KMS-11 (cell line): Measurements from ENCODE around the gene RAD18.

Source experiments
- H2AFZ ChIP-seq: fragments of 200-600 bp; sonication (generic); 2 replicates; pipeline ENCODE4 v1.6.1; 2016; ENCODE audit warnings: antibody characterized with exemption, mixed run types, low read depth
- H3K27ac ChIP-seq: fragments of 200-600 bp; sonication (generic); 2 replicates; pipeline ENCODE4 v1.6.1; 2016; ENCODE audit warnings: mild to moderate bottlenecking, mixed run types
- H3K27me3 ChIP-seq: fragments of 200-600 bp; sonication (generic); 2 replicates; pipeline ENCODE4 v1.6.1; 2017; ENCODE audit warnings: mild to moderate bottlenecking, low read depth, mixed run types, moderate library complexity; ENCODE audit not compliant: insufficient read depth
- H3K36me3 ChIP-seq: fragments of 200-600 bp; sonication (generic); 2 replicates; pipeline ENCODE4 v1.6.1; 2017; ENCODE audit warnings: mild to moderate bottlenecking, mixed run types; ENCODE audit not compliant: insufficient read depth
- H3K4me1 ChIP-seq: fragments of 200-600 bp; sonication (generic); 2 replicates; pipeline ENCODE4 v1.6.1; 2016; ENCODE audit warnings: mild to moderate bottlenecking, low read depth, mixed run types; ENCODE audit not compliant: poor library complexity, severe bottlenecking
- H3K4me2 ChIP-seq: fragments of 200-600 bp; sonication (generic); 2 replicates; pipeline ENCODE4 v1.7.0; 2016; ENCODE audit warnings: mild to moderate bottlenecking, mixed run types
- H3K4me3 ChIP-seq: fragments of 200-600 bp; sonication (generic); IDR thresholded peaks from 2 replicates; pipeline ENCODE4 v1.6.1; 2017; ENCODE audit warnings: low read depth, low read length, mixed read lengths; ENCODE audit not compliant: insufficient read depth
- H3K79me2 ChIP-seq: fragments of 200-600 bp; sonication (generic); 2 replicates; pipeline ENCODE4 v1.6.1; 2016; ENCODE audit warnings: low read depth, mixed run types; ENCODE audit not compliant: insufficient read depth
- H3K9ac ChIP-seq: fragments of 200-600 bp; sonication (generic); 2 replicates; pipeline ENCODE4 v1.6.1; 2016; ENCODE audit warnings: mild to moderate bottlenecking, mixed run types
- H4K20me1 ChIP-seq: fragments of 200-600 bp; sonication (generic); 2 replicates; pipeline ENCODE4 v1.6.1; 2016; ENCODE audit warnings: mild to moderate bottlenecking, mixed run types; ENCODE audit not compliant: insufficient read depth
- TF ChIP-seq, protein P1 (sequence below): fragments of 200-600 bp; sonication (generic); conservative IDR thresholded peaks from 2 replicates; pipeline ENCODE4 v1.6.1; 2017; ENCODE audit warnings: low read depth, mild to moderate bottlenecking, antibody characterized with exemption, low read length, moderate library complexity, mixed read lengths

Gene RAD18

DNA sequence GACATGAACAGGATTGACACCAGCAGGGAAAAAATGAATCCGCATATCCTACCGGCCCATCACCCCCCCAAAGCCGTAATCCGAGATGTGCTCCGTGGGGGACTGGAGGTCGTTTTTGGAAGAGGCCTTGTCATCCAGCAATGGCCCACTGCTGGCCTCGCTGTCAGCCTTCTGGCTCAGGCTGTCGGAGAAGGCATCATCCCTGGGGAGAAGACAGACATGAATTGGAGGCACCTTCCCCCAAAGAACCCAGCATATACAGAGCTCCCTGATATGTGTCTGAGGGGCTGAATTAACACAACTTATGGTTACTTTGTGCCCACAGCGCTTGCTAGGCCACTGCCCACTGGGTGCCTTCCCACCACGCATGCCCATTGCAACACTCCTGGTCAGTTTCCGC, 29.6 kb upstream of the RAD18 start:
- H3K4me1 ChIP-seq = no peaks in the 10 kb centered on the region
- no peaks in the 10 kb centered on the region for H3K79me2 ChIP-seq
- no peak overlapping the region for H3K4me2 ChIP-seq
- no peaks in the 10 kb centered on the region for H4K20me1 ChIP-seq
- TF ChIP-seq, protein P1, sequence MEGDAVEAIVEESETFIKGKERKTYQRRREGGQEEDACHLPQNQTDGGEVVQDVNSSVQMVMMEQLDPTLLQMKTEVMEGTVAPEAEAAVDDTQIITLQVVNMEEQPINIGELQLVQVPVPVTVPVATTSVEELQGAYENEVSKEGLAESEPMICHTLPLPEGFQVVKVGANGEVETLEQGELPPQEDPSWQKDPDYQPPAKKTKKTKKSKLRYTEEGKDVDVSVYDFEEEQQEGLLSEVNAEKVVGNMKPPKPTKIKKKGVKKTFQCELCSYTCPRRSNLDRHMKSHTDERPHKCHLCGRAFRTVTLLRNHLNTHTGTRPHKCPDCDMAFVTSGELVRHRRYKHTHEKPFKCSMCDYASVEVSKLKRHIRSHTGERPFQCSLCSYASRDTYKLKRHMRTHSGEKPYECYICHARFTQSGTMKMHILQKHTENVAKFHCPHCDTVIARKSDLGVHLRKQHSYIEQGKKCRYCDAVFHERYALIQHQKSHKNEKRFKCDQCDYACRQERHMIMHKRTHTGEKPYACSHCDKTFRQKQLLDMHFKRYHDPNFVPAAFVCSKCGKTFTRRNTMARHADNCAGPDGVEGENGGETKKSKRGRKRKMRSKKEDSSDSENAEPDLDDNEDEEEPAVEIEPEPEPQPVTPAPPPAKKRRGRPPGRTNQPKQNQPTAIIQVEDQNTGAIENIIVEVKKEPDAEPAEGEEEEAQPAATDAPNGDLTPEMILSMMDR = no peak
- no peak overlapping the region for H3K9ac ChIP-seq
- no peak overlapping the region for H3K27ac ChIP-seq
- no peaks in the 10 kb centered on the region for H3K27me3 ChIP-seq
- H3K4me3 ChIP-seq = no peak overlapping the region
- H2AFZ ChIP-seq = no peak overlapping the region
- no peaks in the 10 kb centered on the region for H3K36me3 ChIP-seq

DNA sequence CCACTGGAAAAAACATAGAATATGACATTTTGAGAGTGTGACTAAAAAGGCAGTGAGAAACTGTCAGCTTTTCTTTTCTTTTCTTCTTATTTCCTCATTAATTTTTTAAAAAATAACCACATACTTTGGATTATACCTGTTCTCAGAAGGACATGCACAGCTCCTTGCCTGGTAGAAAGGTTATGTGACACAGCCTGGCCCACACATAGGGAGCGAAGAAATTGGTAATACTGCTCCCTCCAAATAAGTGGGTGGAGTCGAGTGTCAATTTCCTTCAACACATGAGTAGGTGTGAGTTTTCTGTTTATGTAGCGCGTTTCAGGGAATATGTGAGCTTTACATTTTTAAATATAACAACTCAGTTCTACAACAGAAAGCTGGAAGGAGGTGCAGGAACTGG, 28.9 kb upstream of the RAD18 start:
- no peaks in the 10 kb centered on the region for H3K27me3 ChIP-seq
- no peaks in the 10 kb centered on the region for H3K79me2 ChIP-seq
- H3K4me2 ChIP-seq = no peak overlapping the region
- no peak overlapping the region for H3K27ac ChIP-seq
- TF ChIP-seq, protein P1 = no peak
- H2AFZ ChIP-seq = no peak overlapping the region
- H4K20me1 ChIP-seq = no peaks in the 10 kb centered on the region
- H3K36me3 ChIP-seq = no peaks in the 10 kb centered on the region
- no peak overlapping the region for H3K9ac ChIP-seq
- H3K4me1 ChIP-seq = no peaks in the 10 kb centered on the region
- no peak overlapping the region for H3K4me3 ChIP-seq

DNA sequence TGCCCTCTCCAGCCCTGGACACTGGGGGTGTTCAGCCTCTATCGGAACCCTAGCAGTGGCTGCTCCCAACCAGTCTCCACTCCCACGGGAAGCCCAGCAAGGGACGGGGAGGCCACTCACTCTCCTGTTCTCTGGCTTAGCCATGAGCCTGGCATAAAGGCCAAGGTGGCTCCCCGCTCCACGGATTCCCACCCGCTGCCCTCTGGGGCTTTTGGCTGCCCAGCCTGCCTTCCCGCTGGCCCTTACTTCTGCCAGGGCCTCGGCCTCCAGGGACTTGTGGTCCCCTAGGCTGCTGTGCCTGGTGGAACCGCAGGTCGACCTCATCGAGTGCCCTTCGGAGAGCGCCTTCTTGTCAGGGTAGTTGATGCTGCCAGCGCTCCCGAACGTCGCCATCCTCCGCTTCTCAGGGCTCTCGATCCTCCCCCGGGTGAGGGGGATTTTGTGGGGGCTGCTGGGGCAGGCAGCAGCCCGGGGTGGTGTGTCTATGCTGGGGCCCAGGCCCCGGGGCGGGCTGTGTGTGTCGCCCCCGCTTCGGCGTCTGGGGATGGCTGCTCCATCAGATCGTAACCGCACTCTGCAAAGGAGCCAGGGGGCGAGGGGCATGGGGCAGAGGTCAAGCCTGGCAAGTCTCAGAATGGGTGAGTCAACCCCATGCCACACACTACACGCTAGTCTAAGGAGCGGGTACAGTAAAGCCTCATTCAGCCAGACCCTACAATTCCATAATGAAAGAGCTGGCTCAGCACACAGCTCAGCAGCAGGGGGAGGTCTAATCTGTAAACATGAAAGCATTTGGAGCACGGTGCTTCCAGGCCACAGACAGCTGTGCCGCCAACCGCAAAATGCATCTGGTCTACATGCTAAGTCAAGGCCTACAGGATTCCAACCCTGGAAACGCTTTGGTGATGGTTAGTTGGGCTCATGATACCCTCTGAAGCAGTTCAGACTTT, 27.3 kb upstream of the RAD18 start:
- Histone ChIP-seq H3K36me3 (no peaks in the 10 kb centered on the region), H3K4me1 (no peaks in the 10 kb centered on the region), H3K9ac (no peak overlapping the region), H3K4me3 (no peak overlapping the region), H3K27me3 (no peaks in the 10 kb centered on the region), H3K4me2 (no peak overlapping the region), H4K20me1 (no peaks in the 10 kb centered on the region), H3K27ac (no peak overlapping the region), H2AFZ (no peak overlapping the region), H3K79me2 (no peaks in the 10 kb centered on the region)
- TF ChIP-seq, protein P1 = no peak

GRCh38 chr3:8988791-8989558, 25.7 kb upstream of the RAD18 start:
- H4K20me1 ChIP-seq = no peaks in the 10 kb centered on the region
- no peak overlapping the region for H3K4me2 ChIP-seq
- H2AFZ ChIP-seq = no peak overlapping the region
- H3K27me3 ChIP-seq = no peaks in the 10 kb centered on the region
- no peak overlapping the region for H3K9ac ChIP-seq
- H3K79me2 ChIP-seq = no peaks in the 10 kb centered on the region
- H3K27ac ChIP-seq = no peak overlapping the region
- TF ChIP-seq, protein P1 = no peak
- H3K4me1 ChIP-seq = no peaks in the 10 kb centered on the region
- no peak overlapping the region for H3K4me3 ChIP-seq
- no peaks in the 10 kb centered on the region for H3K36me3 ChIP-seq
